ENCODE measurements around the gene SHISA5.
"Not testable (repeated sequence)": the region's sequence is repeated elsewhere in the genome, so short reads cannot be mapped to it uniquely, and the experiment has no call there.

SHISA5 gene

GRCh38 chr3:48519277-48519643 is 15.3 kb upstream of the SHISA5 start:
- DNase-seq (ENCODE audit: low spot score) = no peak

DNA sequence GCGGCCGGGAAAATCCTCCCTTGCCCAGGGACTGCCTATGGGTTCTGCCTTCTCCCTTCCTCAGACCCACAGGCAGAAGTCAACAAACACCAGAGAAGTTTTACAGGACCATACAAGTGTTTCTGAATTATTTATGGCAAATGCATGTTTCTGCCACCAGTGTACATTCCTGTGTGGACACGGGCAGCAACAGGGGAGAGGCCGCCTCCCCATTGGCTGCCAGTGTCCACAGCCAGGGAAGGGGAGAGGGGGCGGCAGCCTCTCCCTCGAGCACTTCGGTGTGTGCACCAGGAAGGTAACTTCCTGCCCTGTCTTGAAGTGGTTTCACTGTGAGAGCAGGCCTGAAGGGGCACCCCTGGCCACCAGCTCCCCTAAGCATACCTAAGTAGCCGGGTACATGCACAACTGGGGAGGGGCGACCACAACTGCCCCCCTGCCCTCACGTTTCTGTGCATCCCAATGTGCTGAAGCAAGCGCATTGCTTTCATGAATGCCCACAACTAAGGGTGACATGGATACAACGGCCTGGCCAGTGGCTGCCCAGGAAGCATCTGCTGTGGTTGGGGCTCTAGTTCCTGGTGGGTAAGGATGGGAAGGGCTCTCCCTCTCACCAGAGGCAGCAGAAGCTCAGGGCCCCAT is 14.8 kb upstream of the SHISA5 start:
- DNase-seq (ENCODE audit: low spot score) = no peak

- DNase-seq (ENCODE audit: low spot score) = no peak
Observed at GRCh38 chr3:48518069-48518468, 14.1 kb upstream of the SHISA5 start.

- no peak for DNase-seq (ENCODE audit: low spot score)
Observed at GRCh38 chr3:48516571-48516970, 12.6 kb upstream of the SHISA5 start.

- DNase-seq (ENCODE audit: low spot score) = no peak
Observed at GRCh38 chr3:48514431-48515227, 10.7 kb upstream of the SHISA5 start.

GRCh38 chr3:48511551-48511950 is 7.6 kb upstream of the SHISA5 start:
- DNase-seq (ENCODE audit: low spot score) = no peak

DNA sequence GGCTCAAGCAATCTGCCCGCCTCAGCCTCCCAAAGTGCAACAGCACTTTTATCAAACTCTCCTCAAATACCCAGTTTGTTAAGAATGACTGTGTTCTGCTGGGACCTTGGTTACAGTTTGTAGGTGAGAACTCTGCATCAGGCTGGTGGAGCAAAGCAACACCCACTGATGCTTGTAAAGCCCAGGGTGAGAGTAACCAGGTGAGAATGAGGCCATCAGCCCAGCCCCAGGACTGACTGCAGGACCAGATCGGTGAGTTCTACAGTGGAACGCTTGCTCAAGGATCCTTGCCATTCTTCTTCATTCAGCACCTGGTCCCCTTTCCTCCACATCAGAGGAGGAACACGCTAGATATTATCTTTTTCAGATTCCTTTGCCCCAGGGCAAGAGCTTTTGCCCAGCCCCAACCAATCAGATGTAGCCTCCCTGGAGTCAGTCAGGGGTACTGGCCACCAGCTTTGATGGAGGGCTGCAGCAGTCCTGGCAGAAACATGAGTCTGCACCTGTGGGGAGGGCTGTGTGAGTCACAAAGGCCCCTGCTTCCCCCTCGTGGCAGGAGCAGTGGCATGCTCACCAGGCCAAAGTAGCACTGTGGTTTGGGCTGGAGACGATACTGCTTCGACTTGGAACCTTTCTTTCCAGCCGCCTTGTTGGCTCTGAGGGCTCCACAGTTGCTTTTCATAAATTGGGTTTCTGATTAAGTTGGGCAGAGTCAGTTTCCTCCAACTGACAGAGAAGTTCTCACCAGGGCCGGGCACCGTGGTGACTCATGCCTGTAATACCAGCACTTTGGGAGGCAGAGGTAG is 3.5 kb upstream of the SHISA5 start:
- DNase-seq (ENCODE audit: low spot score) = peak; percentile 88

- no peak for DNase-seq (ENCODE audit: low spot score)
Observed at GRCh38 chr3:48505968-48506504, 2.1 kb upstream of the SHISA5 start.

- DNase-seq (ENCODE audit: low spot score) = no peak
Observed at GRCh38 chr3:48505146-48505545, 1.2 kb upstream of the SHISA5 start.

DNA sequence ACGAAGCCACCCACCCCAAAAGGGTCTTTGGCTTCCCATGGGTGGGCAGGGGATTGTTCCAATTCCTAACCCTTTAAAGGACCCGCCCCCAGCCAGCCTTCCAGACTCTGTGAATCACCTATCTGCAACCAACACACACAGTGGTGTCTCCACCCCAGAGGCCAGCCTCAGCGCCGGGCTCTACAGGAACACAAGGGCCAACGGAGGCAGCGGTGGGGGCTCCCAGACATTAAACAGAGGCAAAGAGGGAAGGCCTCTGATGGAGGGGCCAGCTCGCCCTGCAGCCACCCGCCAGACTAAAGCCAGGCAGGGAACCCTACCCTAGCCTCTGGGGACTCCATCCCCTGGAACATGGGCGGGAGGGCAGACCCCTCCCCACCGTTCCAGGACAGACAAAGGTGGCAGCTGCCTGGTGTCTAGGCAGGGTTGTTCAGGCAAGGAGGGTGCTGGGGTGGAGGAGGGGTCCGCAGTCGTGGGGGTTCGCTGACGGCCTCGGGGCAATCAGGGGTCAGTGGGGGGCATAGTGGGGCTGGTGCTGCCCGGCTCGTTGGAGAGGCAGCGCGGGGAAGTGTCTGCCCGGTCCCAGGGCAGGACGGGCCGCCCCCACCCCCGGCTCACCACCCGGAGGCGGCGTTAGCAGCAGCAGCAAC is 448 bp downstream of the SHISA5 start:
- peak; percentile 44 for DNase-seq (ENCODE audit: low spot score)

GRCh38 chr3:48502728-48503168 is 1.2 kb downstream of the SHISA5 start:
- DNase-seq (ENCODE audit: low spot score) = no peak

DNA sequence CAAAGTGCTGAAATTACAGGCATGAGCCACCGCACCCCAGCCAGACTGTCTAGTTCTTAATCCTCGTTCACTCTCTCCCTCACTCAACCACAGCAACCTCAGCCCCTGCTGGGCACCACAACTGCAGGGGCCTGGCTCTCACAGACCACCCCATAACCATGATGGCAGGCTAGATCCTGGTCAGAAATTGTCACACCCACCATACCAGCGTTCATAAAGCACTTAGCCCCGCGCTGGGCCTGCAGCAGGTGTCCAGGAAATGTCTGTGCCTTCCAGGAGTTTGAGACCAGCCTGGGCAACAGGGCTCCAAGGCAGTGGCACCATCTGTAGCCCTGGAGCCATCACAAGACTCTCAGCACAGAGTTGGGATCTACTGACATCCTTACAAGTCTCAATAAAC is 1.9 kb downstream of the SHISA5 start:
- no peak for DNase-seq (ENCODE audit: low spot score)

GRCh38 chr3:48501196-48501595 is 2.8 kb downstream of the SHISA5 start:
- no peak for DNase-seq (ENCODE audit: low spot score)

GRCh38 chr3:48500656-48501055 is 3.3 kb downstream of the SHISA5 start:
- no peak for DNase-seq (ENCODE audit: low spot score)

GRCh38 chr3:48493203-48493501 is 10.8 kb downstream of the SHISA5 start:
- DNase-seq (ENCODE audit: low spot score) = no peak

- DNase-seq (ENCODE audit: low spot score) = no peak
Observed at GRCh38 chr3:48492461-48493202, 11.3 kb downstream of the SHISA5 start.

- no peak for DNase-seq (ENCODE audit: low spot score)
Observed at GRCh38 chr3:48486952-48487351, 17.0 kb downstream of the SHISA5 start.

GRCh38 chr3:48482822-48483221 is 21.2 kb downstream of the SHISA5 start:
- DNase-seq (ENCODE audit: low spot score) = not testable (repeated sequence)

DNA sequence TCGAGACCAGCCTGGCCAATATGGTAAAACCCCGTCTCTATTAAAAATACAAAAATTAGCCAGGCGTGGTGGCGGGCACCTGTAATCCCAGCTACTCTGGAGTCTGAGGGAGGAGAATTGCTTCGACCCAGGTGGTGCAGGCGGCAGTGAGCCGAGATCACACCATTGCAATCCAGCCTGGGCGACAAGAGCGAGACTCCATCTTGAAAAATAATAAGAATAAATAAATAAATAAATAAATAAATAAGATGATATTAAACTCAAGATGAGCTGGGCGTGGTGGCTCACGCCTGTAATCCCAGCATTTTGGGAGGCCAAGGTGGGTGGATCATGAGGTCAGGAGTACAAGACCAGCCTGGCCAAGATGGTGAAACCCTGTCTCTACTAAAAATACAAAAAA is 23.1 kb downstream of the SHISA5 start:
- not testable (repeated sequence) for DNase-seq (ENCODE audit: low spot score)

DNA sequence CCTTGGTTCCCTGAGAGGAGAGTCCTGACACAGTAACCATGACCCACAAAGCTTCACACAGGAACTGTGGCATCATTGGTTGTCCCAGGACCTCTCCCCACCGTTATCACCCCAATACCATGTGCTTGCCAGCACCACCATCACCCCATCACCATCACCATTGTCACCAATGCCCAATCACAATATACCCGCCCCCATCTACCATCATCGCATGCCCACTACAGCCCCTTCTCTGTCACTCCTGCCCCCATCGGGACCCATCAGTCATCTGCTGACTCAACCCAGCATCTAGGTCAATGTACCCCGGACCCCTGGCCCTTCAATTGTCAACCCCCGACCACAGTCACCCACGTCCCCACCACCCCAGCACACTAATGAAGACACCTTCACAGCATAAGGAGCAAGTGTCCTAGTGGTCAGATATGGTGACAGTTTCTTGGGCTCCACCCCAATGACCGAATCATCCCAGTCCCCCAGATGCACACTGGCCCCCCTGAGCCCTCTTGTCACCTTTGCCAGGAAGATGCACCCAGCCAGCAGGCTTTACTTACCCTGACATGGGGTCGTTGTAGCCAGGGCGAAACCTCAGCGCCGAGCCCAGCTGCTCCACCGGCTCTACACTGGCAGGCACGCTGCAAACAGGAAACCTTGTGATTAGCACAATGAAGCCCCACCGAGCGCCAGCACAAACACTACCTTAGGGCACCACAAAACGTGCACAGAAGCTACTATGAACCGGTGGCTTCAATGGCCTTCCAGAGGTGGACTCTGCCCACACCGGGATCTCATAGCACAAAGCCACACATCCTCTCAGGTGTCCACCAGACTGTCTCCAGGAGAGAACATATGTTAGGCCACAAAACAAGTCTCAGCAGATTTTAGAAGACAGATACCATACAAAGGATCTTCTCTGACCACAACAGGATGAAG is 25.1 kb downstream of the SHISA5 start:
- DNase-seq (ENCODE audit: low spot score) = no peak

Measured in kidney tubule cell (primary cell).